SU-DHL-6 (cell line): Measurements from ENCODE around the gene GPR108.

Source experiments
- H2AFZ ChIP-seq: fragments of 200-600 bp; sonication (generic); 2 replicates; pipeline ENCODE4 v1.6.1; 2014; ENCODE audit warnings: low read depth, mild to moderate bottlenecking, moderate library complexity, mixed read lengths, antibody characterized with exemption, low read length; ENCODE audit not compliant: severe bottlenecking
- H3F3A ChIP-seq: fragments of 200-600 bp; shearing (Covaris generic); 2 replicates; pipeline ENCODE4 v1.6.0; 2016; ENCODE audit warnings: antibody characterized with exemption, mild to moderate bottlenecking; ENCODE audit not compliant: insufficient read depth
- H3K27ac ChIP-seq: fragments of 200-600 bp; sonication (generic); 2 replicates; pipeline ENCODE4 v1.5.1; 2016; ENCODE audit warnings: low read depth, mild to moderate bottlenecking, low read length, moderate library complexity, mixed read lengths
- H3K27me3 ChIP-seq: fragments of 200-600 bp; sonication (generic), shearing (Covaris generic); 2 replicates; pipeline ENCODE4 v1.6.0; 2014; ENCODE audit warnings: mild to moderate bottlenecking, low read length
- H3K36me3 ChIP-seq: fragments of 200-600 bp; sonication (generic); 2 replicates; pipeline ENCODE4 v1.6.1; 2014; ENCODE audit warnings: mild to moderate bottlenecking, low read length, mixed read lengths
- H3K4me2 ChIP-seq: fragments of 300-600, 200-600 bp; shearing (Covaris generic), sonication (generic); 2 replicates; pipeline ENCODE4 v1.6.0; 2014; ENCODE audit warnings: low read length, low read depth, mild to moderate bottlenecking; ENCODE audit not compliant: poor library complexity, severe bottlenecking
- H3K4me3 ChIP-seq: fragments of 200-600 bp; sonication (generic); 2 replicates; pipeline ENCODE4 v1.5.1; 2014; ENCODE audit warnings: antibody characterized with exemption, low read length, mild to moderate bottlenecking, mixed read lengths; ENCODE audit not compliant: insufficient read depth, poor library complexity, severe bottlenecking
- H3K79me2 ChIP-seq: fragments of 200-600 bp; sonication (generic); 2 replicates; pipeline ENCODE4 v1.6.1; 2014; ENCODE audit warnings: mild to moderate bottlenecking, low read length, moderate library complexity; ENCODE audit not compliant: insufficient read depth
- H3K9ac ChIP-seq: fragments of 200-600 bp; sonication (generic); 2 replicates; pipeline ENCODE4 v1.7.0; 2014; ENCODE audit warnings: mild to moderate bottlenecking, low read length
- H3K9me2 ChIP-seq: fragments of 200-600 bp; sonication (generic); replicated peaks from 2 replicates; pipeline ENCODE4 v1.6.1; 2014; ENCODE audit warnings: low read length; ENCODE audit not compliant: insufficient read depth
- H3K9me3 ChIP-seq: fragments of 200-600 bp; sonication (generic); 2 replicates; pipeline ENCODE4 v1.6.1; 2014; ENCODE audit warnings: low read length, mixed read lengths; ENCODE audit not compliant: insufficient read depth
- H4K20me1 ChIP-seq: fragments of 200-600 bp; sonication (generic); 2 replicates; pipeline ENCODE4 v1.6.1; 2014; ENCODE audit warnings: low read depth, mild to moderate bottlenecking, antibody characterized with exemption, low read length, moderate library complexity, mixed read lengths
- EZH2phosphoT487 ChIP-seq: fragments of 200-600 bp; sonication (generic), shearing (Covaris generic); conservative IDR thresholded peaks from 2 replicates; pipeline ENCODE4 v1.6.1; 2018; ENCODE audit warnings: mild to moderate bottlenecking, antibody characterized with exemption, low read length, moderate library complexity, mixed read lengths
- TF ChIP-seq, protein P1 (sequence below): fragments of 200-600 bp; sonication (generic); IDR thresholded peaks from one replicate; pipeline ENCODE4 v1.5.1; 2017; ENCODE audit warnings: antibody characterized with exemption, mild to moderate bottlenecking, low read length, moderate library complexity; ENCODE audit not compliant: insufficient read depth, poor library complexity, severe bottlenecking

Gene GPR108

DNA sequence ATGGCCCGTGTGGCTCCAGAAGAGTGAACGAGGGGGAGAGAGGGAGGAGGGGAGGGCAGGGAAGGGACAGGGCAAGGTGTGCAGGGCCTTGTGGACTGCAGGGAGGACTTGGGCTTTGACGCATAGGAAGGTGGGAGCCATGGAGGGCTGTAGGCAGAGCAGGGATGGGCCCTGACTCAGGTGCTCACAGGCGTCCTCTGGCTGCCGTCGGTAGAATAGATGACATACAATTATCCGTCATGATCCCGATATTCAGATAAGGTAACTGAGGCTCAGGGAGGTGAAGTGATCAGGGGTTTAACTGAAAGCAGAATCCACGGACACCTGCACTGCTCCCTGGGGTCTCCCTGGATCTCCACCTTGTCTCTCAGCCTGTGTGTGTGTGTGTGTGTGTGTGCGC lies 20.3 kb downstream of the GPR108 start:
- H3F3A ChIP-seq: 0 out of 2 replicates have a peak, but pooled peaks cover 4% of the 10 kb centered on the region
- H3K79me2 ChIP-seq: no peaks in the 10 kb centered on the region
- H3K36me3 ChIP-seq: no peaks in the 10 kb centered on the region
- H3K27me3 ChIP-seq: no peaks in the 10 kb centered on the region
- no peak overlapping the region for H3K9ac ChIP-seq
- no peak overlapping the region for H3K4me3 ChIP-seq
- H4K20me1 ChIP-seq: no peaks in the 10 kb centered on the region
- H3K9me2 ChIP-seq: no peaks in the 10 kb centered on the region
- H3K4me2 ChIP-seq: no peak overlapping the region
- no peak for TF ChIP-seq EZH2phosphoT487
- TF ChIP-seq, protein P1, sequence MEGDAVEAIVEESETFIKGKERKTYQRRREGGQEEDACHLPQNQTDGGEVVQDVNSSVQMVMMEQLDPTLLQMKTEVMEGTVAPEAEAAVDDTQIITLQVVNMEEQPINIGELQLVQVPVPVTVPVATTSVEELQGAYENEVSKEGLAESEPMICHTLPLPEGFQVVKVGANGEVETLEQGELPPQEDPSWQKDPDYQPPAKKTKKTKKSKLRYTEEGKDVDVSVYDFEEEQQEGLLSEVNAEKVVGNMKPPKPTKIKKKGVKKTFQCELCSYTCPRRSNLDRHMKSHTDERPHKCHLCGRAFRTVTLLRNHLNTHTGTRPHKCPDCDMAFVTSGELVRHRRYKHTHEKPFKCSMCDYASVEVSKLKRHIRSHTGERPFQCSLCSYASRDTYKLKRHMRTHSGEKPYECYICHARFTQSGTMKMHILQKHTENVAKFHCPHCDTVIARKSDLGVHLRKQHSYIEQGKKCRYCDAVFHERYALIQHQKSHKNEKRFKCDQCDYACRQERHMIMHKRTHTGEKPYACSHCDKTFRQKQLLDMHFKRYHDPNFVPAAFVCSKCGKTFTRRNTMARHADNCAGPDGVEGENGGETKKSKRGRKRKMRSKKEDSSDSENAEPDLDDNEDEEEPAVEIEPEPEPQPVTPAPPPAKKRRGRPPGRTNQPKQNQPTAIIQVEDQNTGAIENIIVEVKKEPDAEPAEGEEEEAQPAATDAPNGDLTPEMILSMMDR: no peak
- no peak overlapping the region for H3K27ac ChIP-seq
- no peaks in the 10 kb centered on the region for H3K9me3 ChIP-seq
- no peak overlapping the region for H2AFZ ChIP-seq

DNA sequence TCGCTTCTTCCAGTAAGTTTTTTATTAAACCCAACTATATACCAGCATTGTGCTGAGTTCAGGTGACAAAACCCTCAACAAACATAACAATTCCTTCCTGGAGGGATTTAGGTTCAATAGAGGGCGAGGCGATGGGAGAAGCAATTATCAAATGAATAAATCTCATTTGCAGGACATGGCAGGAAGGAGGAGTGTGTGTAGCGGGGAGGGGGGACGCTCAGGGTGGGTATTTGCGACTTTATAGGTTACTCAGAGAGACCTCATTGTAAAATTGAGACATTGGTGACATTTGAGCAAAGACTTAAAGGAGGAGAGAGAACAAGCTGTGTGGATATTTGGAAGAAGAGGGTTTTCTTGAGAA lies 20.8 kb downstream of the GPR108 start:
- H3K9me3 ChIP-seq: no peaks in the 10 kb centered on the region
- H3K9ac ChIP-seq: no peak overlapping the region
- H3K36me3 ChIP-seq: no peaks in the 10 kb centered on the region
- TF ChIP-seq, protein P1: no peak
- no peak for TF ChIP-seq EZH2phosphoT487
- no peaks in the 10 kb centered on the region for H3K9me2 ChIP-seq
- 0 out of 2 replicates have a peak, but pooled peaks cover 4% of the 10 kb centered on the region for H3F3A ChIP-seq
- no peak overlapping the region for H2AFZ ChIP-seq
- no peaks in the 10 kb centered on the region for H3K79me2 ChIP-seq
- H3K4me3 ChIP-seq: no peak overlapping the region
- H4K20me1 ChIP-seq: no peaks in the 10 kb centered on the region
- H3K4me2 ChIP-seq: no peak overlapping the region
- H3K27me3 ChIP-seq: no peaks in the 10 kb centered on the region
- no peak overlapping the region for H3K27ac ChIP-seq

DNA sequence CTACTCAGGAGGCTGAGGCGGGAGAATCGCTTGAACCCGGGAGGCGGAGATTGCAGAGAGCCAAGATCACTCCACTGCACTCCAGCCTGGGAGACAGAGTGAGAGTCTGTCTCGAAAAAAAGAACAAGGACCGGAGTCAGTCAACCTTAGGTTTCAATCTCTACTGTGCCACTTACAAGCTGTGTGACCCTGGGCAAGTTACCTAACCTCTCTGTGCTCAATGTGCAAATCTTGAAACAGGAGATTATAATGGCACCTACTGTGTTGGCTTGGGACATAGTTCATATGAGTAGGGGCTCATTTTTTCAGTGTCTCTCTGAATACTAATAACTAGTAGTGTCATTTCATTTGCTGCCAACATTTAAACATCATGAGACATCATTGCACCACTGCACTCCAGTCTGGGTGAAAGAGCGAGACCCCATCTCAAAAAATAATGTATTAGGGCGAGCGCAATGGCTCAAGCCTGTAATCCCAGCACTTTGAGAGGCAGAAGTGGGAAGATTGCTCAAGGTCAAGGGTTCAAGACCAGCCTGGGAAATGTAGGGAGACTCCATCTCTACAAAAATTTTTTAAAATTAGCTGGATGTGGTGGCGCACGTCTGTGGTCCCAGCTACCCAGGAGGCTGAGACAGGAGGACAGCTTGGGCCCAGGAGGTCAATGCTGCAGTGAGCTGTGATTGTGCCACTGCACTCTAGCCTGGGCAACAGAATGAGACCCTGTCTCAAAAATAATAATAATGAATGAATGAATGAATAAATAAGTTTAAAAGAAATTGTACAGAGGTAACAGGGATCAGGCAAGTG lies 22.4 kb downstream of the GPR108 start:
- H3K79me2 ChIP-seq: no peaks in the 10 kb centered on the region
- H3K36me3 ChIP-seq: no peaks in the 10 kb centered on the region
- H3K27me3 ChIP-seq: no peaks in the 10 kb centered on the region
- no peak overlapping the region for H3K4me3 ChIP-seq
- H3K4me2 ChIP-seq: no peak overlapping the region
- TF ChIP-seq EZH2phosphoT487: no peak
- TF ChIP-seq, protein P1: no peak
- no peaks in the 10 kb centered on the region for H3K9me2 ChIP-seq
- H3K9ac ChIP-seq: no peak overlapping the region
- 0 out of 2 replicates have a peak, but pooled peaks cover 4% of the 10 kb centered on the region for H3F3A ChIP-seq
- no peak overlapping the region for H2AFZ ChIP-seq
- no peaks in the 10 kb centered on the region for H3K9me3 ChIP-seq
- H4K20me1 ChIP-seq: no peaks in the 10 kb centered on the region
- H3K27ac ChIP-seq: no peak overlapping the region
